AG20443 (cell line): ENCODE measurements around the gene DHCR7.
"Not testable (repeated sequence)": the region's sequence is repeated elsewhere in the genome, so short reads cannot be mapped to it uniquely, and the experiment has no call there.

Experiments used
- DNase-seq: peaks from one replicate; pipeline ENCODE4 v3.0.0; 2012; ENCODE audit warnings: low spot score, mixed read lengths

The DHCR7 gene

GRCh38 chr11:71437879-71438278 lies 10.3 kb downstream of the DHCR7 start:
- DNase-seq: no peak

- no peak for DNase-seq
Measured at GRCh38 chr11:71437399-71437798, 10.8 kb downstream of the DHCR7 start.

GRCh38 chr11:71436861-71437260 lies 11.3 kb downstream of the DHCR7 start:
- no peak for DNase-seq

GRCh38 chr11:71435278-71435951 lies 12.8 kb downstream of the DHCR7 start:
- no peak for DNase-seq

- DNase-seq: no peak
Measured at GRCh38 chr11:71434576-71435130, 13.5 kb downstream of the DHCR7 start.

- peak; percentile 69 for DNase-seq
Measured at GRCh38 chr11:71433648-71434450, 14.3 kb downstream of the DHCR7 start.

- DNase-seq: no peak
Measured at GRCh38 chr11:71432761-71433647, 15.2 kb downstream of the DHCR7 start.

- no peak for DNase-seq
Measured at GRCh38 chr11:71431271-71431670, 16.9 kb downstream of the DHCR7 start.

- no peak for DNase-seq
Measured at GRCh38 chr11:71430166-71430565, 18.0 kb downstream of the DHCR7 start.

GRCh38 chr11:71429701-71430100 lies 18.5 kb downstream of the DHCR7 start:
- DNase-seq: no peak

- DNase-seq: no peak
Measured at GRCh38 chr11:71428861-71429435, 19.2 kb downstream of the DHCR7 start.

- DNase-seq: no peak
Measured at GRCh38 chr11:71426413-71426812, 21.8 kb downstream of the DHCR7 start.

- DNase-seq: no peak
Measured at GRCh38 chr11:71425860-71426259, 22.3 kb downstream of the DHCR7 start.

GRCh38 chr11:71425409-71425808 lies 22.8 kb downstream of the DHCR7 start:
- no peak for DNase-seq

GRCh38 chr11:71423181-71423790 lies 24.9 kb downstream of the DHCR7 start:
- no peak for DNase-seq

GRCh38 chr11:71422318-71422717 lies 25.9 kb downstream of the DHCR7 start:
- DNase-seq: not testable (repeated sequence)

GRCh38 chr11:71421392-71421950 lies 26.7 kb downstream of the DHCR7 start:
- DNase-seq: no peak

GRCh38 chr11:71420455-71421241 lies 27.5 kb downstream of the DHCR7 start:
- peak; percentile 59 for DNase-seq

- no peak for DNase-seq
Measured at GRCh38 chr11:71418643-71419042, 29.6 kb downstream of the DHCR7 start.

GRCh38 chr11:71414645-71415044 lies 33.5 kb downstream of the DHCR7 start:
- no peak for DNase-seq
